CMK (cell line): ENCODE measurements around the gene STIM2.
"Not testable (repeated sequence)": the region's sequence is repeated elsewhere in the genome, so short reads cannot be mapped to it uniquely, and the experiment has no call there.

ENCODE experiments used
- DNase-seq: peaks from one replicate; pipeline ENCODE4 v3.0.0-alpha.2; 2010; ENCODE audit warnings: low read depth

STIM2 gene

GRCh38 chr4:26860157-26860921 is at the start of gene STIM2:
STIM2 (plus strand) TSS chr4:26860841.
- DNase-seq: peak; percentile 96

GRCh38 chr4:26811571-26811970 is 49.1 kb upstream of the STIM2 start:
- not testable (repeated sequence) for DNase-seq

- DNase-seq: peak; percentile 14
These were observed 48.5 kb upstream of the STIM2 start for GRCh38 chr4:26812049-26812714.

GRCh38 chr4:26813698-26814097 is 46.9 kb upstream of the STIM2 start:
- no peak for DNase-seq

- no peak for DNase-seq
These were observed 45.4 kb upstream of the STIM2 start for GRCh38 chr4:26815199-26815598.

GRCh38 chr4:26815706-26816105 is 44.9 kb upstream of the STIM2 start:
- no peak for DNase-seq

- DNase-seq: no peak
These were observed 41.6 kb upstream of the STIM2 start for GRCh38 chr4:26819026-26819425.

- DNase-seq: no peak
These were observed 41.1 kb upstream of the STIM2 start for GRCh38 chr4:26819478-26820095.

- DNase-seq: no peak
These were observed 40.3 kb upstream of the STIM2 start for GRCh38 chr4:26820346-26820745.

- DNase-seq: no peak
These were observed 39.6 kb upstream of the STIM2 start for GRCh38 chr4:26821031-26821430.

GRCh38 chr4:26821677-26822503 is 38.8 kb upstream of the STIM2 start:
- DNase-seq: no peak

GRCh38 chr4:26822546-26822945 is 38.1 kb upstream of the STIM2 start:
- no peak for DNase-seq

GRCh38 chr4:26822974-26823373 is 37.7 kb upstream of the STIM2 start:
- DNase-seq: not testable (repeated sequence)

GRCh38 chr4:26823583-26823982 is 37.1 kb upstream of the STIM2 start:
- no peak for DNase-seq

- DNase-seq: no peak
These were observed 36.0 kb upstream of the STIM2 start for GRCh38 chr4:26824667-26825066.

- no peak for DNase-seq
These were observed 33.9 kb upstream of the STIM2 start for GRCh38 chr4:26826721-26827120.

GRCh38 chr4:26827336-26827735 is 33.3 kb upstream of the STIM2 start:
- not testable (repeated sequence) for DNase-seq

GRCh38 chr4:26827798-26828197 is 32.8 kb upstream of the STIM2 start:
- DNase-seq: no peak

GRCh38 chr4:26829018-26829417 is 31.6 kb upstream of the STIM2 start:
- no peak for DNase-seq

- DNase-seq: no peak
These were observed 30.6 kb upstream of the STIM2 start for GRCh38 chr4:26830033-26830432.

- no peak for DNase-seq
These were observed 29.9 kb upstream of the STIM2 start for GRCh38 chr4:26830701-26831100.

GRCh38 chr4:26836539-26836938 is 24.1 kb upstream of the STIM2 start:
- DNase-seq: no peak
